GM23338 (cell line): ENCODE data around the gene EQTN. TPM values are rescaled to one million over a fixed set of nuclear protein-coding genes. Genes with fewer than 3 reads are reported as not detected.
A peak's percentile ranks its signal among the peaks of the same experiment; 100 is the strongest.

Experiments
- ATAC-seq: fragments of 200-7000 bp; cut with Tn5 transposase; 3 replicates; pipeline ENCODE4 v1.9.1; 2020
- DNase-seq: peaks from one replicate; pipeline ENCODE4 v3.0.0-alpha.2; 2015; ENCODE audit warnings: low spot score
- H2AFZ ChIP-seq: fragments of 200-600 bp; sonication (generic); 2 replicates; pipeline ENCODE4 v1.8.0; 2016; ENCODE audit warnings: antibody characterized with exemption, mild to moderate bottlenecking, moderate library complexity
- H3F3A ChIP-seq: fragments of 200-600 bp; sonication (generic); replicated peaks from 2 replicates; pipeline ENCODE4 v1.8.0; 2017; ENCODE audit warnings: antibody characterized with exemption, mixed run types, low read depth
- H3K27ac ChIP-seq: fragments of 200-600 bp; sonication (generic); 2 replicates; pipeline ENCODE4 v1.6.1; 2016; ENCODE audit warnings: low read depth
- H3K27me3 ChIP-seq: fragments of 200-600 bp; sonication (generic); 2 replicates; pipeline ENCODE4 v1.8.0; 2016; ENCODE audit warnings: mild to moderate bottlenecking, mixed run types, moderate library complexity; ENCODE audit not compliant: insufficient read depth
- H3K36me3 ChIP-seq: fragments of 200-600 bp; sonication (generic); 2 replicates; pipeline ENCODE4 v1.8.0; 2016; ENCODE audit warnings: mild to moderate bottlenecking; ENCODE audit not compliant: insufficient read depth
- H3K4me1 ChIP-seq: fragments of 200-600 bp; sonication (generic); 2 replicates; pipeline ENCODE4 v1.8.0; 2016; ENCODE audit warnings: mild to moderate bottlenecking, moderate library complexity; ENCODE audit not compliant: insufficient read depth
- H3K4me2 ChIP-seq: fragments of 200-600 bp; sonication (generic); 2 replicates; pipeline ENCODE4 v1.7.1; 2017; ENCODE audit warnings: mixed run types
- H3K4me3 ChIP-seq: fragments of 200-600 bp; sonication (generic); 2 replicates; pipeline ENCODE4 v1.6.1; 2016; ENCODE audit warnings: mixed run types
- H3K79me2 ChIP-seq: fragments of 200-600 bp; sonication (generic); replicated peaks from 2 replicates; pipeline ENCODE4 v1.8.0; 2017; ENCODE audit warnings: mild to moderate bottlenecking; ENCODE audit not compliant: insufficient read depth
- H3K9me2 ChIP-seq: fragments of 200-600 bp; sonication (generic); 2 replicates; pipeline ENCODE4 v1.8.0; 2017; ENCODE audit not compliant: insufficient read depth
- H4K20me1 ChIP-seq: fragments of 200-600 bp; sonication (generic); replicated peaks from 2 replicates; pipeline ENCODE4 v1.8.0; 2017; ENCODE audit warnings: mild to moderate bottlenecking; ENCODE audit not compliant: insufficient read depth
- H3K27ac Mint-ChIP-seq: 2 replicates; pipeline ENCODE4 v1.8.0; 2020; ENCODE audit warnings: inconsistent platforms, mild to moderate bottlenecking, moderate library complexity, mixed read lengths
- H3K27me3 Mint-ChIP-seq: 3 replicates; pipeline ENCODE4 v1.8.0; 2022; ENCODE audit warnings: low read depth, mild to moderate bottlenecking, moderate library complexity, mixed read lengths, inconsistent platforms; ENCODE audit not compliant: insufficient read depth, poor library complexity
- H3K36me3 Mint-ChIP-seq: 3 replicates; pipeline ENCODE4 v1.8.0; 2021; ENCODE audit warnings: low read depth, mild to moderate bottlenecking, inconsistent platforms, moderate library complexity, mixed read lengths
- H3K4me1 Mint-ChIP-seq: 3 replicates; pipeline ENCODE4 v1.8.0; 2020; ENCODE audit warnings: mild to moderate bottlenecking, inconsistent platforms, mixed read lengths
- H3K4me3 Mint-ChIP-seq: 3 replicates; pipeline ENCODE4 v1.8.0; 2021; ENCODE audit warnings: moderate library complexity, mild to moderate bottlenecking, inconsistent platforms, mixed read lengths
- H3K9me3 Mint-ChIP-seq: 3 replicates; pipeline ENCODE4 v1.8.0; 2020; ENCODE audit warnings: moderate library complexity, mild to moderate bottlenecking, inconsistent platforms, mixed read lengths
- CTCF ChIP-seq, 2 experiments: fragments of 200-600 bp in 1 of 2; sonication (generic) in 1 of 2; conservative IDR thresholded peaks; 2 replicates each; pipeline versions ENCODE4 v1.5.1 to v1.6.1; 2016 to 2017; ENCODE audit warnings: antibody characterized with exemption in 2 of 2, low read depth in 2 of 2, mild to moderate bottlenecking in 2 of 2, moderate library complexity in 1 of 2
- EZH2 ChIP-seq: fragments of 200-600 bp; sonication (generic); IDR thresholded peaks from one replicate; pipeline ENCODE4 v1.8.0; 2017; ENCODE audit warnings: antibody characterized with exemption, mild to moderate bottlenecking, low read depth; ENCODE audit not compliant: unreplicated experiment
- EZH2phosphoT487 ChIP-seq: fragments of 200-600 bp; sonication (generic); IDR thresholded peaks from one replicate; pipeline ENCODE4 v1.8.1; 2018; ENCODE audit warnings: antibody characterized with exemption; ENCODE audit not compliant: unreplicated experiment
- JUNB ChIP-seq: IDR thresholded peaks from one replicate; pipeline ENCODE4 v1.6.1; 2016; ENCODE audit warnings: antibody characterized with exemption; ENCODE audit not compliant: unreplicated experiment
- NANOG ChIP-seq: IDR thresholded peaks from 2 replicates; pipeline ENCODE4 v1.6.1; 2016; ENCODE audit warnings: antibody characterized with exemption, borderline replicate concordance
- POLR2AphosphoS5 ChIP-seq: IDR thresholded peaks from 2 replicates; pipeline ENCODE4 v1.6.1; 2016; ENCODE audit warnings: antibody characterized with exemption, low read depth
- REST ChIP-seq: IDR thresholded peaks from one replicate; pipeline ENCODE4 v1.6.1; 2018; ENCODE audit warnings: antibody characterized with exemption; ENCODE audit not compliant: unreplicated experiment
- STAT1 ChIP-seq: IDR thresholded peaks from one replicate; pipeline ENCODE4 v1.6.1; 2016; ENCODE audit warnings: antibody characterized with exemption; ENCODE audit not compliant: unreplicated experiment
- ZNF114 ChIP-seq: fragments of 250-450 bp; sonication (Bioruptor Pico); IDR thresholded peaks from 2 replicates; pipeline ENCODE4 v1.5.0; 2020; ENCODE audit warnings: mild to moderate bottlenecking, moderate library complexity
- polyA plus RNA-seq: library from polyadenylated mRNA; unstranded; fragments of >200 nt; fragmentation: Nextera tagmentation; extraction: Ambion mirVana; gene quantifications from 2 replicates; pipeline ENCODE4 v1.2.1, GENCODE V29; 2016
- total RNA-seq: library from RNA; depleted of rRNA; stranded (reverse); fragments of >200 nt; shearing (Covaris generic); gene quantifications from 2 replicates; pipeline ENCODE4 v1.2.3, GENCODE V29; 2014
- TF ChIP-seq, protein P1 (sequence below): fragments of 250-450 bp; sonication (Bioruptor Pico); IDR thresholded peaks from 2 replicates; pipeline ENCODE4 v1.5.0; 2020; ENCODE audit warnings: mild to moderate bottlenecking, moderate library complexity

EQTN gene
- total and polyA plus RNA-seq, 2 experiments from 2014 or later = 0.24 TPM; not detected in 1

- H3K9me3 Mint-ChIP-seq = peaks cover 21% of the 10 kb centered on the region
- Histone ChIP-seq H3K4me1 (peaks cover 28% of the 10 kb centered on the region), H3K4me2 (no peak overlapping the region), H3K4me3 (no peak overlapping the region), H2AFZ (no peak overlapping the region), H3K27ac (no peak overlapping the region), H3K79me2 (no peaks in the 10 kb centered on the region), H4K20me1 (no peaks in the 10 kb centered on the region), H3K36me3 (no peaks in the 10 kb centered on the region), H3K27me3 (no peaks in the 10 kb centered on the region), H3K9me2 (peaks cover 16% of the 10 kb centered on the region; the same call in 1 of the 2 replicates), H3F3A (no peaks in the 10 kb centered on the region)
- ATAC-seq (peak; percentile 29; the same call in 2 of the 3 replicates), DNase-seq (no peak)
- peaks cover 24% of the 10 kb centered on the region for H3K36me3 Mint-ChIP-seq
- no peak overlapping the region for H3K27ac Mint-ChIP-seq
- TF ChIP-seq, protein P1, sequence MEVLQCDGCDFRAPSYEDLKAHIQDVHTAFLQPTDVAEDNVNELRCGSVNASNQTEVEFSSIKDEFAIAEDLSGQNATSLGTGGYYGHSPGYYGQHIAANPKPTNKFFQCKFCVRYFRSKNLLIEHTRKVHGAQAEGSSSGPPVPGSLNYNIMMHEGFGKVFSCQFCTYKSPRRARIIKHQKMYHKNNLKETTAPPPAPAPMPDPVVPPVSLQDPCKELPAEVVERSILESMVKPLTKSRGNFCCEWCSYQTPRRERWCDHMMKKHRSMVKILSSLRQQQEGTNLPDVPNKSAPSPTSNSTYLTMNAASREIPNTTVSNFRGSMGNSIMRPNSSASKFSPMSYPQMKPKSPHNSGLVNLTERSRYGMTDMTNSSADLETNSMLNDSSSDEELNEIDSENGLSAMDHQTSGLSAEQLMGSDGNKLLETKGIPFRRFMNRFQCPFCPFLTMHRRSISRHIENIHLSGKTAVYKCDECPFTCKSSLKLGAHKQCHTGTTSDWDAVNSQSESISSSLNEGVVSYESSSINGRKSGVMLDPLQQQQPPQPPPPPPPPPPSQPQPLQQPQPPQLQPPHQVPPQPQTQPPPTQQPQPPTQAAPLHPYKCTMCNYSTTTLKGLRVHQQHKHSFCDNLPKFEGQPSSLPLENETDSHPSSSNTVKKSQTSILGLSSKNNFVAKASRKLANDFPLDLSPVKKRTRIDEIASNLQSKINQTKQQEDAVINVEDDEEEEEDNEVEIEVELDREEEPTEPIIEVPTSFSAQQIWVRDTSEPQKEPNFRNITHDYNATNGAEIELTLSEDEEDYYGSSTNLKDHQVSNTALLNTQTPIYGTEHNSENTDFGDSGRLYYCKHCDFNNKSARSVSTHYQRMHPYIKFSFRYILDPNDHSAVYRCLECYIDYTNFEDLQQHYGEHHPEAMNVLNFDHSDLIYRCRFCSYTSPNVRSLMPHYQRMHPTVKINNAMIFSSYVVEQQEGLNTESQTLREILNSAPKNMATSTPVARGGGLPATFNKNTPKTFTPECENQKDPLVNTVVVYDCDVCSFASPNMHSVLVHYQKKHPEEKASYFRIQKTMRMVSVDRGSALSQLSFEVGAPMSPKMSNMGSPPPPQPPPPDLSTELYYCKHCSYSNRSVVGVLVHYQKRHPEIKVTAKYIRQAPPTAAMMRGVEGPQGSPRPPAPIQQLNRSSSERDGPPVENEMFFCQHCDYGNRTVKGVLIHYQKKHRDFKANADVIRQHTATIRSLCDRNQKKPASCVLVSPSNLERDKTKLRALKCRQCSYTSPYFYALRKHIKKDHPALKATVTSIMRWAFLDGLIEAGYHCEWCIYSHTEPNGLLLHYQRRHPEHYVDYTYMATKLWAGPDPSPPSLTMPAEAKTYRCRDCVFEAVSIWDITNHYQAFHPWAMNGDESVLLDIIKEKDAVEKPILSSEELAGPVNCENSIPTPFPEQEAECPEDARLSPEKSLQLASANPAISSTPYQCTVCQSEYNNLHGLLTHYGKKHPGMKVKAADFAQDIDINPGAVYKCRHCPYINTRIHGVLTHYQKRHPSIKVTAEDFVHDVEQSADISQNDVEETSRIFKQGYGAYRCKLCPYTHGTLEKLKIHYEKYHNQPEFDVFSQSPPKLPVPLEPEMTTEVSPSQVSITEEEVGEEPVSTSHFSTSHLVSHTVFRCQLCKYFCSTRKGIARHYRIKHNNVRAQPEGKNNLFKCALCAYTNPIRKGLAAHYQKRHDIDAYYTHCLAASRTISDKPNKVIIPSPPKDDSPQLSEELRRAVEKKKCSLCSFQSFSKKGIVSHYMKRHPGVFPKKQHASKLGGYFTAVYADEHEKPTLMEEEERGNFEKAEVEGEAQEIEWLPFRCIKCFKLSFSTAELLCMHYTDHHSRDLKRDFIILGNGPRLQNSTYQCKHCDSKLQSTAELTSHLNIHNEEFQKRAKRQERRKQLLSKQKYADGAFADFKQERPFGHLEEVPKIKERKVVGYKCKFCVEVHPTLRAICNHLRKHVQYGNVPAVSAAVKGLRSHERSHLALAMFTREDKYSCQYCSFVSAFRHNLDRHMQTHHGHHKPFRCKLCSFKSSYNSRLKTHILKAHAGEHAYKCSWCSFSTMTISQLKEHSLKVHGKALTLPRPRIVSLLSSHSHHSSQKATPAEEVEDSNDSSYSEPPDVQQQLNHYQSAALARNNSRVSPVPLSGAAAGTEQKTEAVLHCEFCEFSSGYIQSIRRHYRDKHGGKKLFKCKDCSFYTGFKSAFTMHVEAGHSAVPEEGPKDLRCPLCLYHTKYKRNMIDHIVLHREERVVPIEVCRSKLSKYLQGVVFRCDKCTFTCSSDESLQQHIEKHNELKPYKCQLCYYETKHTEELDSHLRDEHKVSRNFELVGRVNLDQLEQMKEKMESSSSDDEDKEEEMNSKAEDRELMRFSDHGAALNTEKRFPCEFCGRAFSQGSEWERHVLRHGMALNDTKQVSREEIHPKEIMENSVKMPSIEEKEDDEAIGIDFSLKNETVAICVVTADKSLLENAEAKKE = no peak
- TF ChIP-seq EZH2 = no peak
- TF ChIP-seq JUNB = no peak
- TF ChIP-seq EZH2phosphoT487 = no peak
- no peak for TF ChIP-seq ZNF114 (CRISPR knock-in tag)
- no peak for TF ChIP-seq CTCF (conservative IDR thresholded peaks at IDR 0.05; ENCODE audit: low read depth in 2 of 2)
- TF ChIP-seq STAT1 = no peak
- TF ChIP-seq NANOG = no peak
- no peak for TF ChIP-seq REST
- no peak for TF ChIP-seq POLR2AphosphoS5
- peaks cover 25% of the 10 kb centered on the region for H3K4me1 Mint-ChIP-seq
- no peak overlapping the region for H3K4me3 Mint-ChIP-seq
- peaks cover 9% of the 10 kb centered on the region for H3K27me3 Mint-ChIP-seq
Measured at GRCh38 chr9:27310582-27310981, 13.6 kb upstream of the EQTN start.
